IMR-90 (cell line): ENCODE results near the gene ANGEL1. TPM values are rescaled to one million over a fixed set of nuclear protein-coding genes. Genes with fewer than 3 reads are reported as not detected.

ENCODE experiments used
- ATAC-seq: fragments of 200-7000 bp; cut with Tn5 transposase; 2 replicates; pipeline ENCODE4 v1.9.1; 2020; ENCODE audit warnings: low read depth, mild to moderate bottlenecking, moderate library complexity
- BruUV-seq: library from RNA; stranded (reverse); fragments of 400-500 nt; replicated peaks from 2 replicates; lab custom pipeline; 2021; lab: Mats Ljungman, UMichigan
- CTCF ChIA-PET: fragments of 300-600 bp; formaldehyde crosslinking; extraction: SDS; loops from one replicate; lab custom pipeline; 2021; ENCODE audit warnings: antibody characterized with exemption; lab: Yijun Ruan, JAX
- POLR2A ChIA-PET: fragments of 300-600 bp; sonication (Branson Sonifier 250); formaldehyde crosslinking; loops from one replicate; lab custom pipeline; 2022; ENCODE audit warnings: antibody characterized with exemption; ENCODE audit not compliant: unreplicated experiment; lab: Charles Lee
- DNase-seq: peaks from one replicate; pipeline ENCODE4 v3.0.0; 2013
- H2AFZ ChIP-seq: replicated peaks from 2 replicates; pipeline ENCODE3; 2013; ENCODE audit warnings: low read length, mild to moderate bottlenecking; ENCODE audit not compliant: poor library complexity
- H2AK5ac ChIP-seq: 2 replicates; pipeline ENCODE4 v1.6.1; 2013; ENCODE audit warnings: low read depth, low read length, inconsistent platforms
- H2AK9ac ChIP-seq: replicated peaks from 2 replicates; pipeline ENCODE3; 2013; ENCODE audit warnings: mild to moderate bottlenecking, low read depth, low read length, moderate library complexity; ENCODE audit not compliant: poor library complexity
- H2BK120ac ChIP-seq: 2 replicates; pipeline ENCODE4 v1.6.1; 2013; ENCODE audit warnings: low read depth, low read length, inconsistent platforms
- H2BK15ac ChIP-seq: 3 replicates; pipeline ENCODE4 v1.6.1; 2013; ENCODE audit warnings: low read depth, low read length, inconsistent platforms
- H2BK20ac ChIP-seq: 2 replicates; pipeline ENCODE4 v1.6.1; 2013; ENCODE audit warnings: low read depth, mild to moderate bottlenecking, inconsistent platforms, low read length, moderate library complexity
- H2BK5ac ChIP-seq: 2 replicates; pipeline ENCODE4 v1.6.1; 2013; ENCODE audit warnings: mild to moderate bottlenecking, low read depth, low read length, inconsistent platforms; ENCODE audit not compliant: poor library complexity, severe bottlenecking
- H3K14ac ChIP-seq: replicated peaks from 2 replicates; pipeline ENCODE4 v1.6.1; 2013; ENCODE audit warnings: low read depth, low read length, inconsistent platforms
- H3K18ac ChIP-seq: 2 replicates; pipeline ENCODE4 v1.6.1; 2013; ENCODE audit warnings: low read depth, low read length, control low read depth
- H3K23ac ChIP-seq: 2 replicates; pipeline ENCODE4 v1.6.1; 2013; ENCODE audit warnings: low read depth, low read length, inconsistent platforms
- H3K27ac ChIP-seq: 2 replicates; pipeline ENCODE4 v1.5.1; 2013; ENCODE audit warnings: mild to moderate bottlenecking, control low read depth, low read length; ENCODE audit not compliant: insufficient read depth
- H3K27me3 ChIP-seq: 2 replicates; pipeline ENCODE4 v1.6.1; 2013; ENCODE audit warnings: low read length; ENCODE audit not compliant: control insufficient read depth, insufficient read depth
- H3K36me3 ChIP-seq: 2 replicates; pipeline ENCODE4 v1.6.1; 2013; ENCODE audit warnings: low read length, mixed read lengths; ENCODE audit not compliant: control insufficient read depth, insufficient read depth
- H3K4ac ChIP-seq: 2 replicates; pipeline ENCODE4 v1.6.1; 2013; ENCODE audit warnings: low read depth, low read length, inconsistent platforms
- H3K4me1 ChIP-seq: 2 replicates; pipeline ENCODE4 v1.6.1; 2013; ENCODE audit warnings: low read length, mixed read lengths; ENCODE audit not compliant: control insufficient read depth, insufficient read depth
- H3K4me2 ChIP-seq: 2 replicates; pipeline ENCODE4 v1.6.1; 2013; ENCODE audit warnings: low read depth, mild to moderate bottlenecking, control low read depth, low read length, moderate library complexity
- H3K4me3 ChIP-seq: 2 replicates; pipeline ENCODE4 v1.5.1; 2013; ENCODE audit warnings: low read depth, mild to moderate bottlenecking, control low read depth, low read length, moderate library complexity; ENCODE audit not compliant: insufficient read depth
- H3K56ac ChIP-seq: 2 replicates; pipeline ENCODE4 v1.6.1; 2013; ENCODE audit warnings: low read length, inconsistent platforms; ENCODE audit not compliant: insufficient read depth; ENCODE audit errors: extremely low read depth
- H3K79me1 ChIP-seq, 2 experiments: 2 replicates each; pipeline ENCODE4 v1.6.1; 2013; ENCODE audit warnings: low read length in 2 of 2, inconsistent platforms in 1 of 2, low read depth in 1 of 2
- H3K9ac ChIP-seq: 2 replicates; pipeline ENCODE4 v1.6.1; 2013; ENCODE audit warnings: low read depth, low read length, control low read depth
- H3K9me1 ChIP-seq: 2 replicates; pipeline ENCODE4 v1.6.1; 2013; ENCODE audit warnings: low read length, inconsistent platforms; ENCODE audit not compliant: insufficient read depth
- H3K9me3 ChIP-seq: 2 replicates; pipeline ENCODE4 v1.6.1; 2013; ENCODE audit warnings: low read length; ENCODE audit not compliant: control insufficient read depth, insufficient read depth
- H4K20me1 ChIP-seq: 2 replicates; pipeline ENCODE4 v1.6.1; 2013; ENCODE audit warnings: low read length, inconsistent platforms; ENCODE audit not compliant: insufficient read depth
- H4K5ac ChIP-seq: 2 replicates; pipeline ENCODE4 v1.6.1; 2013; ENCODE audit warnings: mild to moderate bottlenecking, low read depth, low read length, control low read depth
- H4K8ac ChIP-seq, 2 experiments: 2 replicates each; pipeline ENCODE4 v1.6.1; 2013; ENCODE audit warnings: low read depth in 2 of 2, low read length in 2 of 2, control low read depth in 1 of 2, inconsistent platforms in 1 of 2
- H4K91ac ChIP-seq: 2 replicates; pipeline ENCODE4 v1.6.1; 2013; ENCODE audit warnings: low read depth, low read length, inconsistent platforms; ENCODE audit not compliant: insufficient read depth
- CTCF ChIP-seq: conservative IDR thresholded peaks from 2 replicates; pipeline ENCODE4 v1.5.1; 2012; ENCODE audit warnings: mild to moderate bottlenecking, low read depth, low read length, improper control_type of control experiment
- ELK1 ChIP-seq: fragments of 150-350 bp; IDR thresholded peaks from 2 replicates; pipeline ENCODE4 v1.6.1; 2016; ENCODE audit warnings: low read depth, mild to moderate bottlenecking, low read length, moderate library complexity, borderline replicate concordance
- FOS ChIP-seq: fragments of 150-350 bp; IDR thresholded peaks from 2 replicates; pipeline ENCODE4 v1.6.1; 2016; ENCODE audit warnings: low read depth, low read length
- POLR2A ChIP-seq: IDR thresholded peaks from 2 replicates; pipeline ENCODE4 v1.6.1; 2012; ENCODE audit warnings: mild to moderate bottlenecking, low read depth, low read length
- RAD21 ChIP-seq: IDR thresholded peaks from 2 replicates; pipeline ENCODE4 v1.6.1; 2012; ENCODE audit warnings: low read length, improper control_type of control experiment
- RFX5 ChIP-seq: IDR thresholded peaks from 2 replicates; pipeline ENCODE4 v1.8.0; 2012; ENCODE audit warnings: low read depth, mild to moderate bottlenecking, low read length, moderate library complexity
- SMC3 ChIP-seq: fragments of 150-350 bp; IDR thresholded peaks from 2 replicates; pipeline ENCODE4 v1.6.1; 2016; ENCODE audit warnings: low read depth, mild to moderate bottlenecking, antibody characterized with exemption, low read length, moderate library complexity
- USF2 ChIP-seq: fragments of 150-350 bp; IDR thresholded peaks from 2 replicates; pipeline ENCODE4 v1.6.1; 2017; ENCODE audit warnings: mild to moderate bottlenecking, antibody characterized with exemption, low read length, low read depth
- WGBS, 2 experiments: methylation state at CpG; one replicate each; pipeline versions ENCODE4 v1.1.5 to v1.1.7; 2013; ENCODE audit warnings: missing lambda C conversion rate in 2 of 2; ENCODE audit not compliant: insufficient read length in 1 of 2; ENCODE audit errors: extremely low coverage in 2 of 2; 5-methylcytosine and 5-hydroxymethylcytosine counted together
- dilution Hi-C: fragments of 300-500 bp; cut with HindIII; formaldehyde crosslinking; loops from one replicate; pipeline ENCODE4 v1.14.3; 2018; ENCODE audit warnings: low sequenced_read_pairs; ENCODE audit not compliant: unreplicated experiment
- in situ Hi-C: fragments of 300-500 bp; cut with MboI; formaldehyde crosslinking; loops from 3 replicates; pipeline ENCODE4 v1.14.3; 2019; ENCODE audit warnings: low sequenced_read_pairs, inconsistent platforms, mixed read lengths
- intact Hi-C: fragments of 100-400 bp; cut with micrococcal nuclease; formaldehyde crosslinking; loops from 2 replicates; pipeline ENCODE4 v1.10.0; 2022
- polyA plus RNA-seq, 3 experiments: library from polyadenylated mRNA; depleted of rRNA; stranded (reverse); fragments of >200 nt; gene quantifications; 2 replicates each; pipeline ENCODE4 v1.2.3, GENCODE V29; 2012; ENCODE audit warnings: low replicate concordance in 1 of 3
- total RNA-seq: library from RNA; depleted of rRNA; stranded (reverse); fragments of >200 nt; gene quantifications from 2 replicates; pipeline ENCODE4 v1.2.3, GENCODE V29; 2012

Gene ANGEL1
- total and polyA plus RNA-seq, 2 of the 4 experiments (the other 2 are of a cell fraction): 4.1 to 10.0 TPM

GRCh38 chr14:76753541-76754198, 59.0 kb downstream of the ANGEL1 start:
- Histone ChIP-seq H3K4me1 (no peaks in the 10 kb centered on the region), H4K5ac (no peak overlapping the region), H2AK5ac (no peak overlapping the region), H2BK15ac (no peak overlapping the region), H3K4me3 (no peak overlapping the region), H3K27me3 (no peaks in the 10 kb centered on the region; the same call in 1 of the 2 replicates), H3K4me2 (no peak overlapping the region), H3K23ac (no peak overlapping the region), H3K9me1 (no peaks in the 10 kb centered on the region; the same call in 1 of the 2 replicates), H3K18ac (no peak overlapping the region), H2BK120ac (no peak overlapping the region), H4K8ac (no peak overlapping the region), H3K14ac (no peak overlapping the region), H3K56ac (no peak overlapping the region), H4K91ac (no peak overlapping the region), H3K9ac (no peak overlapping the region), H2AK9ac (no peak overlapping the region), H2AFZ (no peak overlapping the region), H3K36me3 (no peaks in the 10 kb centered on the region), H2BK20ac (no peak overlapping the region), H3K9me3 (no peaks in the 10 kb centered on the region), H3K27ac (no peak overlapping the region), H3K4ac (no peak overlapping the region), H2BK5ac (no peak overlapping the region), H4K20me1 (no peaks in the 10 kb centered on the region), H3K79me1 (no peaks in the 10 kb centered on the region)
- TF ChIP-seq RFX5: no peak
- TF ChIP-seq SMC3: no peak
- no peak for TF ChIP-seq USF2
- no peak for TF ChIP-seq POLR2A
- TF ChIP-seq RAD21: no peak
- TF ChIP-seq CTCF: no peak
- TF ChIP-seq ELK1: no peak
- no peak for TF ChIP-seq FOS
- CTCF ChIA-PET: interaction anchor here (0.8 kb wide), 1 partner anchor 44 kb away, joined by 4 read pairs; no protein-coding TSS in a partner anchor
- no peak for DNase-seq
- no peak for ATAC-seq
- dilution Hi-C loops (no loop called here), in situ Hi-C loops (no loop called here), intact Hi-C loops (no loop called here)
- no TSS peak for BruUV-seq
- WGBS, 2 experiments: 69% methylated on average over 2 of the region's 7 CpGs; no CpG with 5 or more reads in 1 of the 2 experiments
- POLR2A ChIA-PET: interaction anchor here (0.5 kb wide), 2 partner anchors 20 to 1487 kb away, joined by 3 to 4 read pairs; no protein-coding TSS in a partner anchor
